HG02938 (cell line): Measurements from ENCODE around the gene FMNL2.

Experiments
- ATAC-seq: cut with Tn5 transposase; IDR thresholded peaks from one replicate; pipeline ENCODE4 v1.9.1; 2021; ENCODE audit warnings: mild to moderate bottlenecking, moderate library complexity; ENCODE audit not compliant: unreplicated experiment

FMNL2 gene

DNA sequence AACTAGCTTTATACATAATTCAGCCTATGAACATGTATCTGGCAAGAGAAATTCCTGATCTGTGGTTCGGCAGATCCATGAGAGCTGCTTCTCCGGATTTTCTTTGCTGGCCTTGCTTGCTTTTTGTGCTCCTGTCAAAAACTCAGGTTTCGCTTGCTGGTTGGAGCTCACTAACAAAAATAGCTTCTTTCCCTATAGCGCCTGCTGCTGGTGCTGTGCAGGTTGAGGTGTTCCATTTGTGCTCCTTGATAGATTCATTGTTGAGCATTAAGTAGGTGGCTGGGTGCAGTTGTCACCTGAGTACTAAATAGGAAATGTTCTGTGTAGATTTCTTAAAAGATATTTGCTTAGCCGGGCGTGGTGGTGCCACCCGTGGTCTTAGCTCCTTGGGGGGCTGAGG, 234.2 kb downstream of the FMNL2 start:
- ATAC-seq, result no peak

DNA sequence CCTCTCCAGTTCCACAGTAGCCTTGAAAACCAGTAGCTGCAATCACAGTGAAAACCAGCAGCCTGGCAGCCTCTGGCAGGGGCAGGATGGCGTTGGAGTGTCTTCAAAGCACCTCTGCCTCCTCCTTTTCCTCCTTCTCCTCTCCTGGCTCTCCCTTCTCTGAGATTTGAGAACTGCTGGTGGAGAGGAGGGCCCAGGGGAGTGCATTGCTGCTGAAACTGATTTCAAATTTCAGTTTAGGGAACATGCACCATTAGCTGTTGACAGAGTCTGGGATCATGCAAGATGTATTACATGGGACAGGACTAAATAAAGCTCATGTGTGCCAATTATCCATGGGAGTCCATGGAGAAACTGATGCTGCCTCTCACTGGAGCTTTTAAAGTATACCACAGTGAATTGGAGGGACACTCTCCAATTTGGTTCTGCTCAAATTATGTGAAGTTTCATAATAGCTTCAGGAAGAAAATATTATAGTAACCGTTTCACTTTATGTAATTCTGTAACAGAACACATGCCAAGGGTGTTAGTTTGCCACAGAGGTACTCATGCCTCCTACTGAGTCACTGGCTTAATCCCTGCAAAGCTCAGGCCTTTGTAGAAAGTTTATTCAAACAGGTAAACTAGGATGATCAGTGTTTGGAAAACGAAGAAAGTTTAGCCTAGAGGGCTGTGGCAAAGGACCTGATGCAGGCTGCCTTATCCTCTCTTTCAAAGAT, 236.2 kb downstream of the FMNL2 start:
- ATAC-seq, result no peak

DNA sequence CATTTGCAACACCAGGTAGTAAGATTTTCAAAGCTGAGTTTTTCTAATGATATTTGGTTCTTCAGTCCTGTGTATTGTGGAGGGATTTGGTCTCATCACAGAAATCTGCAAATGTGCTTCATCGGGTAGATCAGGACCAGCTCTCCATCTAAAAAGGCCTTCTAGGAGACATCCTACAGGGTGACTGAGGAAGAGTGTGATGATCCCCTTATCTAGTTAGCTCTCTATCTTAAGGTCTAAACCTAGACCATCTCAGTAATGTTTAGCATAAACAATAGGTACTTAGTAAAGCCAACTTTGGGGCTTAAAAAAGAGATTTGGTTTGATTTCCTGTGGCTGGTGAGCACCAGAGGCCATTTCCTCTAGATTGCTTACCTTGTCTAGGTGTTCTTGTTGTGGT, 237.1 kb downstream of the FMNL2 start:
- no peak for ATAC-seq

DNA sequence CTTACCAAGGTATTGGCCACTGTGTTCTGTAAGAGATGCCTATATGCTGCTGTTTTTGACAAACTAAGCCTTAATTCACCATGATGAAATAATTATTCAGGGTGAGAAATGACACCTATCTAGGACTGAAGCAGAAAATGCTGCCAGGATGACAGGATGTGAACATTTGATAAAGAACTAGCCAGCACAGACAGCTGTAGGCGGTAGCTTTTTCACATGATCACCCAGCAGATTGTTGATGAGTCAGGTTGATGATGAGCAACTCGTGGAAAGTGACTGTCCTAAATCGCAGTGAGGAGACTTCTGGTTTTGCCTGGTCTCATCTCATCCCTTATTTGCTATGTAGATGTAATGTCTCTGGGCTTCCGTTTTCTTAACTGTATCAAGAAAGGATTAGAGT, 238.2 kb downstream of the FMNL2 start:
- peak; percentile 94 for ATAC-seq

DNA sequence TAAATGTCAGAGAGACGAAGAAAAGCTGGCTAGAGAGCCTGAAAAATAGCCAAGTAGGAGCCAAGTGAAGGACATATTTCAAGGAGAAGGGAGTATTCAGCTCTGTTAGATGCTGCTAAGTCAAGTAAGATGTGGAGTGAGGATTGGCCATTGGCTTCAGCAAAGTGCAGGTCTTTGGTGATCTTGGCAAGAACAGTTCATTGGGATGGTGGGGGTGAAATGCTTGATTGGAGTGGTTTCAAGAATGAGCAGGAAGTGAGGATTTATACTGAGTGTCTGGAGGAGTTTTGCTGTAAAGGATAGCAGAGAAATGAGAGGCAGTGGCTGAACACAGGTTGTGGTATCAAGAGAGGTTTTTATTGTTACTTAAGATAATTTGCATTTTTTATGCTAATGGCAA, 242.6 kb downstream of the FMNL2 start:
- no peak for ATAC-seq

DNA sequence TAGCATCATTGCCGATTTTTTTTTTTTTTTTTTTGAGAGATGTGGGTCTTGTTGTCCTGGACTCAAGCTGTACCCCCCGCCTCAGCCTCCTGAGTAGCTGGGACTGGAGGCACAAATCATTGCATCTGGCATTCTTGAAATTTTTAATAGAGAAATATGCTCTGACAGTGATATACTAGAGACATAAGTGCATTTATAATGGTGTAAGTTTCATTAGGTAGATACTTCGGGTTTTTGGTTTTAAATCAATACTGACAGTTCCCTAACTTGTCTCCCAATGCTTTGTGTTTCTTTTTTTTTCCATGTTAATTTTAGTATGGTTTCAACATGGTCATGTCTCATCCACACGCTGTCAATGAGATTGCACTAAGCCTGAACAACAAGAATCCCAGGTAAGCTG, 243.6 kb downstream of the FMNL2 start:
- ATAC-seq, result no peak

DNA sequence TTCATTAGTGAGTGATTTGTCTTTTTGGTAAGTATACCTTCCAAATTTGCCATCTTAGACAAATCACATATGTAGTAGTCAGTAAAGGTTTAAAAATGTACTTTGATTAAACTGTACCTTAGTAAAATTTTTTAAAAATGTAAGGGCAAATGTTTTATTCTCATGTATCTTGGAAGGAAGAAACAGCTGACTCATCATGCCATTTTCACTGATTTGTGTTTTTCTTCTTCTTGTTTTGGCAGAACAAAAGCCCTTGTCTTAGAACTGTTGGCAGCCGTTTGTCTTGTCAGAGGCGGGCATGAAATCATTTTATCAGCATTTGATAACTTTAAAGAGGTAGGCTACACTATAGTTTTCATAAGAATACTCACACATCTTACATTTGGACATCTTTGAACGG, 245.7 kb downstream of the FMNL2 start:
- no peak for ATAC-seq

DNA sequence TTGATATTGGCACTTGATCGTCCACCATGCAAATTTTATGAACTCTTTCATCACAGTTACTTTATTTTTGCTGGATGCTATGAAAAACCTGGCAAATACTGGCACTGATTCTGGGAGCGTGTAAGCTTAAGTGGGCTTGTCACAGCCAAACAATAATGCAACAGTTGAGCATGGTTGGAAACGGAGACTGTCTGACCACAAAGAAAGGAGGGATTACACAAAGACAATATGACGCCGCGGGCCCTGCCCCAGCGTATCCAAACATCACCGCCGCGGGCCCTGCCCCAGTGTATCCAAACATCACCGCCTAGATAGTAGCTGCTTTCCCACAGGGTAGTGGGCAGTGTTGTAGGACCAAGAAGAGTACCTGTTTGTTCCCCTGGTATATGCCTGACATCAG, 246.4 kb downstream of the FMNL2 start:
- ATAC-seq, result no peak

DNA sequence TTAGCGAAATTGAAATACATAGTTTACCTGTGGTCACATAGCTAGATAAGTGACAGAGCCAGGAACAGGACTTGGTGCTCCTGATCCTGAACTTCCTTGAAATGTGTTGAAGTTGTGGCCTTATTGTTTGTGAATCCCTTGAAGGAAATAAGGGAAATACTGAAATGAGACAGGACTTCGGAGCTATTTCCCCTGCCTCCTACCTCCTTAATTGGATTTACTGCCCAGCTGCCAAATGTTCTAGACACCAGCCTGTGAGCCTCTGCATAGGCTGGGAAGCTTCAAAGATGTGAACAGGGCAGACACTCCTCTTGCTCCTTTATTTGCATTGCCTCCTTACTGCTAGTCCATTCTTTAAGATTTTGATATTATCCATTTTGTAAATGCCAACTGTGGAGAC, 247.1 kb downstream of the FMNL2 start:
- ATAC-seq, result no peak

DNA sequence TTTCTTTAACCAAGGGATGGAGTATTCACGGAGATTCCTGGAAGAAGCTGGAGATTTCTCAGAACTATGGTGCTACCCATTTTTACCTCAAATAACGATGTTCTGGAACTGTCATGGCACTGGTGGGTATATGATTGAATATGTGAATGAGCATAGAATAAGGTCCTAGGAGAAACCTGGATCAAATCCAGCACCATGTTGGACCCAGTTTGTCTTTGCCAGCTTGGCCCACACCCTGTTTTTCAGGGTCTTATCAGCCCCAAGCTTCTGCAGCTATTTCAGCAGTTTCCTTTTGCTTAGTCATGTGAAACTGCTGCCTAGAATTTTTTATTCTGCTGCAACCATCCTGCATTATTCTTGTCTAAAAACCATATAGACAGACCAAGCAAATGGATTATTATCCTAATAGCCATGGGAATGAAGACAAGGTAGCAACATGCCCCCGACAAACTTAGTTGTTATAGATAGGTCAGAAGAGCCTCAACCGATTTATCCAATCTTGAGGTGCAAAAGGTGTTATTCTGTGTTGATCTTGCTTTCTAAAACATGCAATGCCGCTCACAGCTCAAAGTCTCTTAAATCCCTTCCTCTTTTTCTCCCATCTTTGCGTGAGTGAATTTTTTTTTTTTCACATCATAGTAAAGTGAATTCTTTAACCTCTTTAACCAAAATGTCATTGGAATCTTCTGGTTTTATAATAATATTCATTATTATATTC, 248.7 kb downstream of the FMNL2 start:
- no peak for ATAC-seq

DNA sequence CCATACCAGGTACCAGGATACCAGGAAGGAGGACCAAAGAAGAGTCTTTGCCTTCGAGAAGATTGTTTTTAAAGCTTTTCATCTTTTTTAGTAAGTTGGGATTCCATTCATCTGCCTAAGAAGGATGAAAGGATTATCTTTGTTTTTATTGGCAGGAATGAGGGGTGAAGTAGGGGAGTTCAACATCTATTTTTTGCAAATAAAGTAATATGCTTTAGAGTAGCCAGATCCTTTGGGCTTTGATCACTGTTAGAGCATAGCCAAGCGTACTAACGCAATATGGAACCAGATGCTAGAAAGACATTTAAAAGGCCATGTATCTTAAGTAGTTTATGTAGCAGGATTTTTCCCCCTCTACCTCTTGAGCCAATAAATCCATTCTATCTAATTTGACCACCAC, 249.3 kb downstream of the FMNL2 start:
- no peak for ATAC-seq

DNA sequence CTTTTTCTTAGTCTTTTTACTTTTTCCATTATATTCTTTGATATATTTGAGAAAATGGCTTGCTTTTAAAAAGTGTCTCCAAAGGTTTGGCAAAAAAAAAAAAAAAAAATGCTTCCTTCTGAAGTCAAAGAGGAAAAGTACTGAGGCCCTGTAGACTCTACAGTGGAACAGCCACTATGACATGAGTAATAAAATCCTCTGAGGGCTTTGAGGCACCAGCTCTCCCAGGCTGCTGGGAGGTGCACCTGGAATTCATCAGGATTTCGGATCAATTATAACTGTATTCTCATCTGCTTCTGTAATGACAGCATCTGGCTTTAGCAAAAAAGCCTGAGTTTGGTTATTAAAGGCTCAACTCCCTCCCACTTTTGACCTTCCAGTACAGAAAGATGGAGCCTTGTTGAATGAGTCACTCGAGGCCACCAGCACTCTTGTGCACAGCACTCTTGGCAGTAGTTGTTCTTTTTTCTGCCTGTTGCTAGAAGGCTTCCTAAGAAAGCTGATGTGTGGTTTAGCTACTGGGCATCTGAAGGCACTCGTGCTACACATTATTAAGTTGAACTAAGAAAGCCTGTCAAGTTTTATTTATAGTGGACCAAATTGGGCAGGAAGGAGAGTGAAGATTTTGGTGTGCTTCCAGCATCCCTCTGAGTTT, 251.0 kb downstream of the FMNL2 start:
- ATAC-seq, result no peak

DNA sequence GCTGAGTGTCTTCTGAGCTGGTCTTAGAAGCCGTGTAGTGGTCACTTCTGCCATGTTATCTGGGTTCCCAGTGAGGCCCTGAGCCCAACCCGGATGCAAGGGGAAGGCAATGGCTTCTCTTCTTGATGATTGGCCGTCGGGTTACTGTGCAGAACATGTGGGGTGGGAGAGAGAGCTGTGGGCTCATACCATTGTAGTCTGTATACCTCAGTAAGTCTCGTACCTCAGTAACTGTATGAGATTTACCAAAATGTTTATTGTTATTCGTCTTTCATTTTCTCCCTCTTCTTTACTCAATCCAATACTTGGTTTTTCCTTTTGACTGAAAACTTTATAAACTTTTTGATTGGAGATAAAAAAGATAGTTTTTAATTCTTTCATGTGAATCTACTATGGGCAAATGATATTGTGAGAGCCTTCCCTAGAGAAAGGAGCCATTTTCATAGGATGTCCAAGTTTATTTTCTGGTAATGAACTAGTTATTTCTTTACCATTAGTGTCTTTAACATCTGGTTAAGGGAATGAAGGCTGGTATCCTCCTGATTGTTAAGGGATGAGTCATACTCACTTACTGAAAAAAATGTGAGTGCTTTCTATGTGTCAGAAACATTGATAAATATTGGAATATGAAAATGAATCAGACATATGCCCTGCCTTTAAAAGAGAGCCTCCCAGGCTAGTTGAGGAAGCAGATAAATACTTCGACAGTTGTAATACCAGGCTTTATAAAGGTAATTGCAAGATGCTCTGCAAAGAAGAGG, 252.4 kb downstream of the FMNL2 start:
- no peak for ATAC-seq

DNA sequence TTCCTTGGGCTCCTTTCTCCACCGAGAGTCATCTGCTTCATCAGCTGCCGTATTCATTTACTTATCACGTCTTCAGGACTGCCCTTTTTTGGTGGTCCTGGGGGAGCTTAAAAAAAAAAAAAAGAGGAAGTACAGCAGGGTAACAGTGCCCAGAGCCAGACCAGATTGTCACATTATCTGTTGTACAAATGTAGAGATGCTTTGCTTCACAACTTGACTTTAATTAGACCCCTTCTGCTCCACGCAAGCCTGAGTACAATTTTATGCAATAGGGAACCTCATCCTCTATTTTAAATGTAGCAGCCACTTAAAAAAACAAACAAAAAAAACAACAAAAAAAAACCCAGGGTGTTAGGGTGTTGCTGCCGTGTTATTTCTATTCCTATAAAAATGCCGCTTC, 254.0 kb downstream of the FMNL2 start:
- ATAC-seq, result no peak

DNA sequence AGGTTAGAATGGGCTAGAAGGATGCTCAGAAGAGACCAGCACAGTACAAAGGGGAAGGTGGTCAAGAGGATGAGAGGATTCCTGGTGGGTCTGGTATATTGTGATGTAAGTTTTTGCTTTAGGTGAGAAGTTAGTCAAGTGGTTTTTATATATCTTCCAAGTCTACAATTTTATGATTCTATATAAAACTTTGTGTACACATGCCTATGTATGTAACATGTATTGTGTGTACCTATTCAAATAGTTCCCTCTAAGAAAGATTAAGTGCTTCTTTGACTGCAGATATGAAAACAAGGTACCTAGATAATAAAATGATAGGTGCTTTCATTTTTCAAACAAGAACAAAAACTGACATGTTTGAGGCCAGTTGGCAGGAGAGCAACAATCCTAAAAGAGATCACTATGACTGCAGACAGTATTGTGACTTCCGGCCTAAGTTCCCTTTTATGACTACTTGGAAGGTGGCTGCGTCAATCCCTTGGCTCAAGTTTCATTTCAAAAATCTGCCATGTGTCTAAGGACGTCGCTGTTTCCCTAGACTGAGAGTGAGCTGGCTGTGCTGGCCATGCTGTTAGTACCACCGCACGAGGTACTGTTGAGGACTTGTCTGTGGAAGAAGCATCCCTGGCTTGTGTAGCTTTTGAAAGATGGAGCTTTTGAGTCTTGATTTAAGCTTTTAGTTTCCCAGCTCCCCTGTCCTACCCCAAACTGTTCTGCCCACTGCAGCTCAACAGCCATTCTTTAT, 259.2 kb downstream of the FMNL2 start:
- ATAC-seq, result peak; percentile 96

DNA sequence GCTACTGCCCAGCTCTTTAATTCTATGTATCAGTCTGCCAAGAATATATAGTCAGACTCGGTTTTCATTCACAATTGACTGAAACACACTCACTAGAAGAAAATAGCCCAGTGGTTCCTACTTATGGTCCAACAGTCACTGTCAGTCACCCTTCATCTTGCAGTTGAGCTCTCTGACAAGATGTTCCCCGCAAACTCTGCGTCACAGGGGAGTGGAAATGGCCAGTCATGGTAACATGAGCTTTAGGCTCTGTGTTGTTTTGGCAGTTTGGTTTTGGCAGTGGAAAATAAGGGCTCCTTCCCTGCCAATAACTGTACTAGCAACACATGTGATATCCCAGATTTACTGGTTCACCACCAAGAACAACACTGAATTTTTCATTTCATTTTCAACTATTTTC, 259.8 kb downstream of the FMNL2 start:
- no peak for ATAC-seq

DNA sequence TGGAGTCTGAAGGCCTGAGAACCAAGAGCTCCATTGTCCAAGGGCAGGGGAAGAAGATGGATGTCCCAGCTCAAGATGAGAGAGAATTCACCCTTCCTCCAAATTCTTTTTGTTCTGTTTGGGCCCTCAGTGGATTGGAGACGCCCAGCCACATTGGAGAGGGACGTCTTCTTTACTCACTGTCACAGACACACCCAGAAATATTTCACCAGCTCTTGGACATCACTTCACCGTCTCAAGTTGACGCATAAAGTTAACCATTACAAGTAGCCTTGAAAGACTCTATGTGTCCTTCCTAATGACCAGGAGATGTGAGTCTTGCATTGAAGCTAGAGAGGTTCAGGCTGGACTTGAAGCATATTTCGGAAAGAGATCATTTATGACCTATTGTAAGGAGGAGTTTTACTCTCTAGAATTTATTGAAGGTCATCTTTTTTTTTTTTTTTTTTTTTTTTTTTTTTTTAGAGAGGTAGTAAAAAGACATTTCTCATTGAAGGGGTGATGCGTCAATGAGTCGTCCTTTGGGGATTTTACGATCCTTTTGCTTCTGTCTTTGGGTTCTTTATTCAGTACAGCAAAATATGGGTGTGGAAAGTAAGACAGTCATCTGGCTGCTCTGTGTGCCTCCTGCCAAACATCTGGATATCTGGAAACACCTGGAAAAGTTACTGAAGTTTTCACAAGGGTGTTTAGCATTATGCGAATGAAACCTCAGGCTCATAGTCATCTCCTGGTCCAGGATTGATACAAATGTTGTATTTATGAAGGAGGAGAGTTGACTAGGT, 264.2 kb downstream of the FMNL2 start:
- no peak for ATAC-seq

DNA sequence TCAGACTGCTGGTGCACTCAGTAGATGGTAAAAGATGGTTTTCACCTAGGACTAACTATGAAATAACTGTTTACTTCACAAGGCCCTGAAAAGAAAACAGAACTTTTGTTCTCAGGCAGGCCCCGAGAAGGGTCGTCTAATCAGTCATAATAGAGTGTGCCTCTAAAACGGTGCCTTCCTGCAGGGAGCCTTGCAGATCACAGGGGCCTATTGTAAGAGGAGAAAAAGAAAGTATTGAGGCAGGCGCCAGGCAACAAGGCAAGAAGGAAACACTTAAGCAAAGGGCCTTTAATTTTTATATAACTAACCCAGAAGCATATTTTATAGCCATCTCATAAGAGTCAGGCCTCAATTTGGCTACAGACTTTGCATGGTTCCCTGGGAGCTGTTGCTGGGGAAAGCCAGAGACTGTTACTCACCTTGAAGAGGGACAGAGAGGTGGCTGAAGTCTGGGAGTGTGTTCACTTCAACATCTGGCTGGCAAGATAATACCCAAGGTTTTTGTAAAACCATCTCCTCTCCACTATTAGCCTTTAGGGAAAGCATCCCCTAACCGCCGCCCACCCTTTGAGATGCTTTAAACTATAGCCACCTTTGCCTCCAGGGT, 265.2 kb downstream of the FMNL2 start:
- ATAC-seq, result no peak

DNA sequence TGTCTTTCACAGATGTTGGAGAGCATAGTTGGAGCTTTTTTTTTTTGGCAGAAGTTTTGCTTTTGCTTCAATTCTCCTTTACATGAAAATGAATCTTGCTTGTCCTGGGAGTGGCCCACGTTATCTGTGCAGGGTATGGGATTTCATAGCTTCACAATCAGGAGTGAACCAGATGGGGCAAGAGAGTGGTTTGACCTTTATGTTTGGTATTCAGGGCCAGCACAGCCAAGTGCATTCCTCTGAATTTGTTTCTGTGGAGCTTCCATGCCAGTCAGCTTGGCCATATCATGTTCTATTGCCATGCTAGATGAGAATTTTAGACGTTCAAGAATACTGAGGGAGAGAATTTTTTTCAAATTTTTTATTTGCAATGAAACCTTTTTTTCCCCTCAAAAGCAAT, 265.7 kb downstream of the FMNL2 start:
- no peak for ATAC-seq

DNA sequence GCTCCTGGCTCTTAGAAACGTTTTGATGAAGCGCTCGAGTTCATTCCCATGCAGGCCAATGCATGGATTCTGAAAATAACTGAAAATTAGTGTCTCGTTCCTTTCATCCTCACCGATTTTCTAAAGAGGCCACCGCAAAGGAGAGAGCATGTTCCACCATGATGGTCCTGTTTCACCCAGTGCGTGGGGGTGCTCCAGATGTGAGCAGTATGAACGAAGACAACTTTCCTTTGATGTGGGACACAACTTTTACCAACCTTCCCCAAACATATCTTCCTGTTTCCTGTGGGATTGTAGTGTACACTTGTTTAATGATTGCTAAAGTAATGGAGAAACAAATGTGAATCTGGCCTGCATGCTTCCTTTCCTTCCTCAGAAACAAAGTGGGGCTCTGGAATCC, 267.8 kb downstream of the FMNL2 start:
- ATAC-seq, result no peak
